Neuronal stem cell (in vitro differentiated cells): Measurements from ENCODE around the gene CDC42EP3.

Experiments used
- DNase-seq: peaks from one replicate; pipeline ENCODE4 v3.0.0-alpha.2; 2013; ENCODE audit warnings: low spot score
- H2AFZ ChIP-seq: one replicate; pipeline ENCODE4 v1.6.1; 2013; ENCODE audit warnings: mild to moderate bottlenecking, low read length, inconsistent platforms
- H2AK5ac ChIP-seq: 2 replicates; pipeline ENCODE4 v1.6.1; 2013; ENCODE audit warnings: low read depth, mild to moderate bottlenecking, inconsistent platforms, low read length, moderate library complexity, mixed read lengths
- H2BK120ac ChIP-seq: 2 replicates; pipeline ENCODE4 v1.6.1; 2013; ENCODE audit warnings: low read depth, mild to moderate bottlenecking, inconsistent platforms, low read length, moderate library complexity, mixed read lengths
- H2BK12ac ChIP-seq: one replicate; pipeline ENCODE4 v1.6.1; 2013; ENCODE audit warnings: low read length, inconsistent platforms
- H2BK15ac ChIP-seq: 2 replicates; pipeline ENCODE4 v1.6.1; 2013; ENCODE audit warnings: mild to moderate bottlenecking, low read length, inconsistent platforms, mixed read lengths
- H2BK5ac ChIP-seq: one replicate; pipeline ENCODE4 v1.6.1; 2013; ENCODE audit warnings: inconsistent platforms, mild to moderate bottlenecking, low read length, moderate library complexity
- H3K14ac ChIP-seq: one replicate; pipeline ENCODE4 v1.6.1; 2013; ENCODE audit warnings: low read length, inconsistent platforms
- H3K18ac ChIP-seq: 2 replicates; pipeline ENCODE4 v1.6.1; 2013; ENCODE audit warnings: low read length, inconsistent platforms
- H3K23ac ChIP-seq: 2 replicates; pipeline ENCODE4 v1.6.1; 2013; ENCODE audit warnings: low read depth, mild to moderate bottlenecking, mixed read lengths, low read length, inconsistent platforms; ENCODE audit not compliant: poor library complexity
- H3K27ac ChIP-seq: replicated peaks from 3 replicates; pipeline ENCODE4 v1.5.1; 2013; ENCODE audit warnings: low read length, inconsistent platforms
- H3K27me3 ChIP-seq, 3 experiments: 2 replicates each; pipeline ENCODE4 v1.6.1; 2013; ENCODE audit warnings: low read length in 3 of 3, mild to moderate bottlenecking in 2 of 3, inconsistent platforms in 1 of 3, low read depth in 1 of 3, mixed read lengths in 1 of 3, moderate library complexity in 1 of 3; ENCODE audit not compliant: control insufficient read depth in 3 of 3, insufficient read depth in 3 of 3
- H3K36me3 ChIP-seq, 2 donors: replicated peaks in 1 of 2; 2 replicates each; pipeline ENCODE4 v1.6.1; 2013; ENCODE audit warnings: low read length in 2 of 2; ENCODE audit not compliant: control insufficient read depth in 2 of 2, insufficient read depth in 2 of 2
- H3K4ac ChIP-seq: 2 replicates; pipeline ENCODE4 v1.6.1; 2013; ENCODE audit warnings: inconsistent platforms, mild to moderate bottlenecking, low read length, moderate library complexity
- H3K4me1 ChIP-seq, 2 donors: 1 replicate in 1 of 2; 2 replicates in 1 of 2; pipeline ENCODE4 v1.6.1; 2013; ENCODE audit warnings: low read length in 2 of 2, low read depth in 1 of 2; ENCODE audit not compliant: control insufficient read depth in 2 of 2, insufficient read depth in 1 of 2
- H3K4me2 ChIP-seq: one replicate; pipeline ENCODE4 v1.6.1; 2013; ENCODE audit warnings: mild to moderate bottlenecking, low read length, inconsistent platforms; ENCODE audit not compliant: insufficient read depth, poor library complexity, severe bottlenecking
- H3K4me3 ChIP-seq, 2 donors: 2 replicates each; pipeline ENCODE4 v1.5.1; 2013; ENCODE audit warnings: low read length in 2 of 2, mild to moderate bottlenecking in 2 of 2, inconsistent platforms in 1 of 2, moderate library complexity in 1 of 2
- H3K79me1 ChIP-seq: one replicate; pipeline ENCODE4 v1.6.1; 2013; ENCODE audit warnings: low read depth, mild to moderate bottlenecking, inconsistent platforms, low read length, moderate library complexity
- H3K9ac ChIP-seq: one replicate; pipeline ENCODE4 v1.6.1; 2013; ENCODE audit warnings: mild to moderate bottlenecking, low read depth, low read length, inconsistent platforms; ENCODE audit not compliant: poor library complexity
- H3K9me3 ChIP-seq, 2 donors: replicated peaks in 1 of 2; 2 replicates each; pipeline versions ENCODE3 to v1.6.1; 2013; ENCODE audit warnings: low read length in 2 of 2, mild to moderate bottlenecking in 2 of 2, inconsistent platforms in 1 of 2, low read depth in 1 of 2, mixed read lengths in 1 of 2, moderate library complexity in 1 of 2; ENCODE audit not compliant: control insufficient read depth in 2 of 2, insufficient read depth in 1 of 2
- H4K8ac ChIP-seq: one replicate; pipeline ENCODE4 v1.6.1; 2013; ENCODE audit warnings: low read depth, mild to moderate bottlenecking, inconsistent platforms, low read length, moderate library complexity
- H4K91ac ChIP-seq: one replicate; pipeline ENCODE4 v1.6.1; 2013; ENCODE audit warnings: low read length, low read depth, mild to moderate bottlenecking, inconsistent platforms; ENCODE audit not compliant: poor library complexity
- WGBS, 2 donors: extraction: QIAGEN DNeasy Blood & Tissue Kit; methylation state at CpG; one replicate each; pipeline ENCODE4 v1.1.7; 2013; ENCODE audit warnings: missing lambda C conversion rate in 2 of 2, mixed read lengths in 1 of 2; ENCODE audit not compliant: insufficient read length in 2 of 2, insufficient replicate concordance in 1 of 2; ENCODE audit errors: extremely low coverage in 2 of 2; 5-methylcytosine and 5-hydroxymethylcytosine counted together

Gene CDC42EP3

GRCh38 chr2:37653805-37654378, 17.6 kb downstream of the CDC42EP3 start:
- Histone ChIP-seq H2BK15ac (peak overlapping the region; percentile 46), H3K4ac (no peak overlapping the region), H3K23ac (peak overlapping the region; percentile 16), H2BK5ac (no peak overlapping the region), H3K36me3 (peaks cover 3 to 56% of the 10 kb centered on the region in 2 donors), H3K79me1 (peaks cover 7% of the 10 kb centered on the region), H4K91ac (no peak overlapping the region), H3K18ac (peak overlapping the region; percentile 66), H2AK5ac (peak overlapping the region; percentile 50), H3K9me3 (peaks cover 0 to 12% of the 10 kb centered on the region in 2 donors), H3K4me1 (peaks cover 24 to 41% of the 10 kb centered on the region in 2 donors), H3K9ac (no peak overlapping the region), H2AFZ (no peak overlapping the region), H2BK12ac (peak overlapping the region; percentile 25), H4K8ac (no peak overlapping the region), H3K4me2 (no peak overlapping the region), H2BK120ac (no peak overlapping the region), H3K27ac (peak overlapping the region; percentile 39), H3K27me3 (no peaks in the 10 kb centered on the region), H3K14ac (no peak overlapping the region), H3K4me3 (no peak overlapping the region)
- DNase-seq = no peak
- WGBS, 2 donors = no CpG with 5 or more reads among the region's 14 CpGs

GRCh38 chr2:37653093-37653492, 18.3 kb downstream of the CDC42EP3 start:
- no peaks in the 10 kb centered on the region for H3K27me3 ChIP-seq
- no peak for DNase-seq
- no peak overlapping the region for H3K18ac ChIP-seq
- WGBS, 2 donors = no CpG with 5 or more reads among the region's 6 CpGs
- H3K4me3 ChIP-seq = no peak overlapping the region
- H2BK5ac ChIP-seq = no peak overlapping the region
- H3K14ac ChIP-seq = no peak overlapping the region
- no peak overlapping the region for H3K4me2 ChIP-seq
- no peak overlapping the region for H3K27ac ChIP-seq
- no peak overlapping the region for H3K4ac ChIP-seq
- H3K9me3 ChIP-seq = peaks cover 2 to 19% of the 10 kb centered on the region in 2 donors
- no peak overlapping the region for H2BK12ac ChIP-seq
- H4K91ac ChIP-seq = no peak overlapping the region
- H4K8ac ChIP-seq = no peak overlapping the region
- no peak overlapping the region for H2BK15ac ChIP-seq
- no peak overlapping the region for H3K9ac ChIP-seq
- H3K36me3 ChIP-seq = peaks cover 6 to 64% of the 10 kb centered on the region in 2 donors
- peaks cover 24 to 37% of the 10 kb centered on the region in 2 donors for H3K4me1 ChIP-seq
- no peak overlapping the region for H2AK5ac ChIP-seq
- no peak overlapping the region for H3K23ac ChIP-seq
- no peak overlapping the region for H2AFZ ChIP-seq
- H3K79me1 ChIP-seq = peaks cover 9% of the 10 kb centered on the region
- no peak overlapping the region for H2BK120ac ChIP-seq

GRCh38 chr2:37652199-37652640, 19.2 kb downstream of the CDC42EP3 start:
- no peak overlapping the region for H3K4me3 ChIP-seq
- H2BK12ac ChIP-seq = no peak overlapping the region
- H2AFZ ChIP-seq = no peak overlapping the region
- no peak for DNase-seq
- H3K27ac ChIP-seq = no peak overlapping the region
- H3K9ac ChIP-seq = no peak overlapping the region
- H3K4ac ChIP-seq = no peak overlapping the region
- H3K4me2 ChIP-seq = no peak overlapping the region
- no CpG with 5 or more reads among the region's 5 CpGs for WGBS, 2 donors
- H4K8ac ChIP-seq = no peak overlapping the region
- H3K79me1 ChIP-seq = peaks cover 9% of the 10 kb centered on the region
- no peak overlapping the region for H2BK5ac ChIP-seq
- H2BK120ac ChIP-seq = no peak overlapping the region
- H2BK15ac ChIP-seq = no peak overlapping the region
- H3K9me3 ChIP-seq = peaks cover 4 to 28% of the 10 kb centered on the region in 2 donors
- peaks cover 19 to 30% of the 10 kb centered on the region in 2 donors for H3K4me1 ChIP-seq
- H3K18ac ChIP-seq = no peak overlapping the region
- peak overlapping the region; percentile 11 for H3K14ac ChIP-seq
- H4K91ac ChIP-seq = no peak overlapping the region
- no peak overlapping the region for H3K23ac ChIP-seq
- no peak overlapping the region for H2AK5ac ChIP-seq
- peaks cover 11 to 73% of the 10 kb centered on the region in 2 donors for H3K36me3 ChIP-seq
- no peaks in the 10 kb centered on the region for H3K27me3 ChIP-seq

- no peak overlapping the region for H3K23ac ChIP-seq
- no peak overlapping the region for H4K8ac ChIP-seq
- no peak overlapping the region for H2BK15ac ChIP-seq
- H3K18ac ChIP-seq = no peak overlapping the region
- H3K27ac ChIP-seq = no peak overlapping the region
- peaks cover 20 to 80% of the 10 kb centered on the region in 2 donors for H3K36me3 ChIP-seq
- no peaks in the 10 kb centered on the region for H3K27me3 ChIP-seq
- H3K4me2 ChIP-seq = no peak overlapping the region
- H3K9ac ChIP-seq = no peak overlapping the region
- no peak overlapping the region for H3K4me3 ChIP-seq
- no peak overlapping the region for H2AK5ac ChIP-seq
- H3K4ac ChIP-seq = no peak overlapping the region
- peaks cover 9% of the 10 kb centered on the region for H3K79me1 ChIP-seq
- no peak overlapping the region for H3K14ac ChIP-seq
- H2BK120ac ChIP-seq = no peak overlapping the region
- H2BK12ac ChIP-seq = no peak overlapping the region
- H4K91ac ChIP-seq = no peak overlapping the region
- WGBS, 2 donors = no CpG with 5 or more reads among the region's 3 CpGs
- H3K4me1 ChIP-seq = peaks cover 12 to 17% of the 10 kb centered on the region in 2 donors
- no peak overlapping the region for H2AFZ ChIP-seq
- peaks cover 4 to 36% of the 10 kb centered on the region in 2 donors for H3K9me3 ChIP-seq
- no peak overlapping the region for H2BK5ac ChIP-seq
- DNase-seq = no peak
Observed at GRCh38 chr2:37650548-37651093, 20.8 kb downstream of the CDC42EP3 start.
